Cerebellar cortex (tissue), 1 donor: ENCODE results near the gene MRPS22.

ENCODE experiments used
- DNase-seq: peaks from one replicate; pipeline ENCODE4 v3.0.0-alpha.2; 2015; ENCODE audit warnings: low spot score

MRPS22 gene

GRCh38 chr3:139343895-139344856 is at the start of gene MRPS22:
Gene MRPS22 (plus strand): TSS chr3:139344020. CDS start chr3:139344027, 7 bp downstream.
- peak; percentile 95 for DNase-seq

GRCh38 chr3:139295040-139295439 is 48.8 kb upstream of the MRPS22 start:
- no peak for DNase-seq

- DNase-seq, result no peak
Observed at GRCh38 chr3:139296141-139296718, 47.6 kb upstream of the MRPS22 start.

- DNase-seq, result no peak
Observed at GRCh38 chr3:139297588-139298311, 46.1 kb upstream of the MRPS22 start.

GRCh38 chr3:139299261-139300132 is 44.3 kb upstream of the MRPS22 start:
- no peak for DNase-seq

GRCh38 chr3:139300416-139300815 is 43.4 kb upstream of the MRPS22 start:
- DNase-seq, result no peak

- DNase-seq, result no peak
Observed at GRCh38 chr3:139301183-139301582, 42.6 kb upstream of the MRPS22 start.

GRCh38 chr3:139301654-139302053 is 42.2 kb upstream of the MRPS22 start:
- DNase-seq, result no peak

- no peak for DNase-seq
Observed at GRCh38 chr3:139302084-139302800, 41.6 kb upstream of the MRPS22 start.

- no peak for DNase-seq
Observed at GRCh38 chr3:139302801-139303113, 41.1 kb upstream of the MRPS22 start.

GRCh38 chr3:139303216-139303615 is 40.6 kb upstream of the MRPS22 start:
- no peak for DNase-seq

- no peak for DNase-seq
Observed at GRCh38 chr3:139304383-139304782, 39.4 kb upstream of the MRPS22 start.

- DNase-seq, result no peak
Observed at GRCh38 chr3:139306078-139306477, 37.7 kb upstream of the MRPS22 start.

GRCh38 chr3:139307072-139307491 is 36.7 kb upstream of the MRPS22 start:
- no peak for DNase-seq

GRCh38 chr3:139307601-139308555 is 35.9 kb upstream of the MRPS22 start:
- no peak for DNase-seq

- DNase-seq, result no peak
Observed at GRCh38 chr3:139308560-139308959, 35.3 kb upstream of the MRPS22 start.

- DNase-seq, result no peak
Observed at GRCh38 chr3:139309061-139309591, 34.7 kb upstream of the MRPS22 start.

- no peak for DNase-seq
Observed at GRCh38 chr3:139309880-139310279, 33.9 kb upstream of the MRPS22 start.

- DNase-seq, result no peak
Observed at GRCh38 chr3:139310474-139310933, 33.3 kb upstream of the MRPS22 start.

- no peak for DNase-seq
Observed at GRCh38 chr3:139311557-139311956, 32.3 kb upstream of the MRPS22 start.
